ENCODE data around the gene MICAL3.
A peak's percentile ranks its signal among the peaks of the same experiment; 100 is the strongest.

Gene MICAL3

DNA sequence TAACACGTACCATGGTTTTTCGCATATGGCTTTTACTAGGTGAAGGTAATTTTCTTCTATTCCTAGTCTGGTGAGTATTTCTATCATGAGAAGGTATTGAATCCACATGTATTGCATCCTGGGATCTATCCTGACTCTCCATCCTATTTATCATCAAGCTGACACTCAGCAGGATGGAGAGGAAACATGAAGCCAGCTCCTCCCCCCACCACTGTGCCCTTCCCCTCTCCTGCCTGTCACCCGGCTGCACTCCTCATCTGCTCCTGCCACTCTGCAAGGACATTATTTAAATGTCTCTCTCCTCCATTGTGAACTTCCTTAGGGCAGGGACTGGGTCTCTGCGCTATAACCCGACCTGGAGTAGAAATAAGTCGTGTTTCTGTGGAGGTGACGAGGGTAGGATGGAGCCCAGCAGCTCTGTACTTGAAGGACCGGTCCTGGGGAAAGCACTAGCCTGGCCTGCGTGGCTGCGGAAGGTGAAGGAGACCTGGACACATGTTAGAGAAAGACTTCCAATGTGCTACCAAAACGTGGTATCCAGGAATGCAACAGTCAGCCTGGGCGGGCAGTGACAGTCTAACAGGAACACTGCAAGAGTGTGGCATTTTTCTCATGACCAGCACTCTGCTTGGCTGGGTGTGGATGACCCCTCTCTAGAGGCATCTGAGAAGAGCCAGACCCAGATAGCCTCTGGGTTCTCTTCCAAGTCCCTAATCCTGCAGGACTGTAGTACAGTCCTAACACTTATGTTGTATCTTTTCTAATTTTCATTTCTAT, 111.2 kb downstream of the MICAL3 start:
- DNase-seq, result no peak

- no peak for DNase-seq
Observed at GRCh38 chr22:17911887-17912286, 112.5 kb downstream of the MICAL3 start.

GRCh38 chr22:17911312-17911705, 113.1 kb downstream of the MICAL3 start:
- DNase-seq, result no peak

- peak; percentile 78 for DNase-seq
Observed at GRCh38 chr22:17910561-17911311, 113.6 kb downstream of the MICAL3 start.

- DNase-seq, result no peak
Observed at GRCh38 chr22:17907748-17908051, 116.7 kb downstream of the MICAL3 start.

DNA sequence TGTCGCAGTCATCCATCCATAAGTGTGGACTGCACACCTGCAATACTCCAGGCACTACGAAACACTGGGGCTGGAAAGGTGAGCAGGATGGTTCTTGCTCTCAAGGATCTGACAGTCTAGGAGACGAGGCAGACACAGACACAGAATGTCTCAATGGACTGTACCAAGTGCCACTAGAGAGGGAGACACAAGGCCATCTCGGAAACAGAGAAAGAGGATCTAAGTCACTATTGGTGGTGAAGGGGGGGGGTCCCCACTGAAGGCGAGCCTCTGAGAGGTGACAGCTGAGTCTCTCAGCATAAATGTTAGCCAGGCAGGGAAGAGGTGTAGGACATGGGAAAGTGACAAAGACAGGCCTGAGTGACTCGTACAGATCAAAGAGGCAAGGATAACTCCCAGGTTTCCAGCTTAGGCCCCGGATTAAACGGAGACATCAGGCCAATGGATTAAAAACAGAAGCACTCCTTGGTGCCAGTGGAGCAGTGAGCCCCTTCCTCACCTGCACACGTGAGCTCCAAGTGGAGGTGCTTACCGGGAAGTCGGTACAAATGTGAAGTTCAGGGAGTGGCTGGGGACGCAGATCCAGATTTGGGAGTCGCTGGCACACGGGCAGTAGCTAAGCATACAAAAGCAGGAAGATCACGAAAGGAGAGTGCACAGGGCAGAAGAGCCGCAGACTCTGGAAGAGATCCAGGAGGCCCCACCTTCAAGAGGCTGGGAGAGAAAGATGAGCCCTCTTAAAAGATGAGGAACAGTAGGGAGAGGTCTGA, 117.2 kb downstream of the MICAL3 start:
- DNase-seq, result no peak

- no peak for DNase-seq
Observed at GRCh38 chr22:17905445-17905844, 118.9 kb downstream of the MICAL3 start.

DNA sequence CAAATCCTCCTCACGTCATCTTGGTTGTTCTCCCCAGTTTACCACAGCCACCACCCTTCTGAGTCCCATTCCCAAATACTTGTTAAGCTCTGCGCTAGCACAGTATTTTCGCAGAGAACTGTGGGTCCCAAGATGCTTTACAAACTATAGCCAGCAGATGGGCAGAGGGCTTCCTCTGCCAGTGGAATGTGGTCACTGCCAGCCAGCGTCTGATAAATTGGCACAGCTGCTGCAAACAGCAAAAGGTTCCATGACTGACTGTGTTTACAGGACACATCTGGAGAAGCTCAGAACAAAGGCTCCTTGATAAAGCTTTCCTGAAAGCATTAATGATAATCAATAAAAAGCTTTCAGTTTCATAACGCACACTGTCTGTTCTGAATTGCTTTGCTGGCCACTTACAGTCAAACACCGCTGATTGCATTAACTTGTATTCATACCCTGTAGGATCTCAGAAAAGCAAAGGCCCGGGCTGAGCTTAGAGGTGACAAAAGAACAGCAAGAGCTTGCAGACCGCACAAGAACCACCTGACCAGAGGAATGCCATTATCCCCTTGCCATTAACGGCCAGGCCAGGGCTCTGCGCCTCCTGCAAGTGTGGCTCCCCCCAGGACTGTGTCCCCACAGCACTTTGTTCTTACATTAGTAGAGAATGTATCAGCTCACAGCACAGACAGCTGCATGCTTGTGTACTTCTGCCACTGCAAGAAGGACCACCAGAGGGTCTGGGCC, 120.6 kb downstream of the MICAL3 start:
- DNase-seq, result no peak

- no peak for DNase-seq
Observed at GRCh38 chr22:17902960-17903359, 121.4 kb downstream of the MICAL3 start.

DNA sequence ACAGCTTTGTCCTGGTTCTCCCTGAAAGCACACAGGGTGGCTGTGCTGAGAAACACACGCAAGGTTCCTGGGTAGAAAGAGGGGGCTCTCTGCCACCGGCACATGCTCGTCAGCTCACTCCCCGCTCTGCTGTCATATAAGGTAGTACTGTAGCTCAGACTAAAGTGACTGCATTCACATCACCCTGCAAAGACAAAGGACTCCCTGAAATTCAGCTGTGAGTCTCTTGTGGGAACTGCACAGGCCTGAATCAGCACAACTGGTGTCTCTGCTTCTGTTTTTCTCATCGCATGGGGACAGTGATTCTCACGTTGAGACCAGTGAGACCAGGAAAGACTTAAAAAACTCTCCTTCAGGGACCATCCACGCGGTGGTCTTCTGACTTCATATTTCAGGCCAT, 126.0 kb downstream of the MICAL3 start:
- no peak for DNase-seq

DNA sequence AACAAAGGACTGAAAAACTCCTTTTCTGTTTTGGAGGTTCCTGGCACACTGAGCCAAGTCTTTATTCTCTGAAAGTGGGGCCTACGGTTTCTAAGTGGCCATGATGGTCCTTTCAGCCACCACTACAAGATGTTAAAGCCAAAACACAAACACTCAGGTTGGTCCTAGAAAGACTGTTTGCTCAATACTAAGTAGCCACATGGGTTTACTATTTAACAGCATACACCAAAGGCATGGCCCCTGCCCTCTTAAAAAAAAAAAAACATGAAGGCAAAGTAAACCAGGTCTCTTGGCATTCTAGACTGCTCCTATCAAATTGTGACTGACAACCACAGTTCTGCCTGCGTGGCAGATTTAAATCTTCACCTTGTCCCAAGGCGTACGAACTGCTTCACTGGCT, 126.5 kb downstream of the MICAL3 start:
- no peak for DNase-seq

DNA sequence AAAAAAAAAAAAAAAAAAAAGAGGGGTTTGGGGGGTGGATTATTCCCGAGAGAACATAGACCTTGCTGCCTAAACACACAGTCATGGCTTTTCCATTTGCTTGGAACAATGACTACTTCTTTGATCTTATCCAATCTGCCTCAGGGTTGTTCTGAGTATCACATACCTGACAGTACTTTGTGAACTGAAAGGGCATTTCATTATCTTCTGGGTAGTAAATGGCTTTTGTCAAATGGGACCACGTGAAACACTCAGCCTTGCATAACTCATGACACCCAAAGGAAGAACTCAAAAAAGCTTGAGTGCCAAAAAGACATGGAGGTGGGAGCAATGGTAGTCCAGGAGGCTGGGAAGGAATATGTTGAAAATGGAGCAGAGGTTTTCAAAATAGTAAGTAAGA, 126.9 kb downstream of the MICAL3 start:
- DNase-seq, result no peak

DNA sequence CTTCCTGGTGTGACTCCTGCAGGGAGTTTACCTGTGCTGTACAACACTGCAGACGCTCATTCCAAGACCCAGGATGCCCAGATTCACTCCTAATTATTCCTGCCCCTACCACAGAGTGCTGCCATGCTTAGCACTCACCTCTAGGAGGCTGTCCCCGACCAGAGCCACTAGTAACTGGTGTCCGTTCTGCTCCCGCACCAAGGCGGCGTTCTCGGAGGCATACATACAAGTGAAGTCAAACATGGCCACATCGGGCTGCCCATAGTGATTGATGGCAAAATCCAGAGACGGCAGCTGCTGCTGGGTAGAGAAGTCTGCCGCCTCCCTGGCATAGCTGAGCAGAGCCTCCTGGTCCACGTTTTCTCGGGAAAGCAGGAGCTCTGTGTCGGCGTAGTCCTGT, 127.8 kb downstream of the MICAL3 start:
- DNase-seq, result no peak

DNA sequence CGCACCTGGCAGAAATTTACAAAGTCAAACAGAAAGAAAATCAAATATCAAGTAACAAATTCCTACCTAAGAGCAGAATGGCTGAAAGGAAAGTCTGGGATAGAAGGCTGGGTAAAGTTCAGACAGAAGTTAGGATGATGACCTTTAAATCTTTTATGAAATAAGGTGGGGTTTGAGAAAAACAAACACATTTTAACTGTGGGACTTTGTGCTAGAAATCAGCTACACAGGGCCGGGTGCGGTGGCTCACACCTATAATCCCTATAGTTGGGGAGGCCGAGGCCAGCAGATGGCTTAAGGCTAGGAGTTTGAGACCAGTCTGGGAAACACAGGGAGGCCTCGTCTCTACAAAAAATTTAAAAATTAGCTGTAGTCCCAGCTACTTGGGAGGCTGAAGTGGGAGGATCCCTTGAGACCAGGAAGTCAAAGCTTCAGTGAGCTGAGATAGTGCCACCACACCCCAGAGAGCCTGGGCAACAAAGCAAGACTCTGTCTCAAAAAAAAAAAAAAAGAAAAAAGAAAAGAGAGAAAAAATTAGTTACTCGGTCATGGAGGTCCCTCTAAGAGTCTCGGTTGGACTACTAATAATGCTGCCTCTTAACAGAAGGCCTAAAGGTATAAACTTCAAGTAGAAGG, 130.3 kb downstream of the MICAL3 start:
- no peak for DNase-seq

DNA sequence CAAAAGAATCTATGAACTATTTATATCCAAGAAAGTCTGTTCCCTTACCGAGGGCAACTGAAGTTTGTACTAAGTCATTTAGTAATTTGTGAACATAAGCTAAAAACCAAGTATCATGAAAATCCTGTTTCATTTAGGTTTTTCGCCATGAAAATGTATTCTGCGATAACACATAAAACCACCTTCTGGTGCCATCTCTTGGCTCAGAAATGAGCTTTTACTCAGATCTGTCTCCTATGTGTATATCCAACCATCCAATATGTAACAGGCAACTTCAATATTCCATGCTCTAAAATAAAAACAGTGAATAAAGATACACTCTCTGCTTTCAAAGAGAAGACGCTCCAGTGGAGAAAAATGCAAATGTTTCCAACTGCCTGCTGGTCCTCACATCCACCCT, 132.0 kb downstream of the MICAL3 start:
- no peak for DNase-seq

GRCh38 chr22:17891481-17892167, 132.7 kb downstream of the MICAL3 start:
- no peak for DNase-seq

GRCh38 chr22:17890892-17891291, 133.5 kb downstream of the MICAL3 start:
- no peak for DNase-seq

DNA sequence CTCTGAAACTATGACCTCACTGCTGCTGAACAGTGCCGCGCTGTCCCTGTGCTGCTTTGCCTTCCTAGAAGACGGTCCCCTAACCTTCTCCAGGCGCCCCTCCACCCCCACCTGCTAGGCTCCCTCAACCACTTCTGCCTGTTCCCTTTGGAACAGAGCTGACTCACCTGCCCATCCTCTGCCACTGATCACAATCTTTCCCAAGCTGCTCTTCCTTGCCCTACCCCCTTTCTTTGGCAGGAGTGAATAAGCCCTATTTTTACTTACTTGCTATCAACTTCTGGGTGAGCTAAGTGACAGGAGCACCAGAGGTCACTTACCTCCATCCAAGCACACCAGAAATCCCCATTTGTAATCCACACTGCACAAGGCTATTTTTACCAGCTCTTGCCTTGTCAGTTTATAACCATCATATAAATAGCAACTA, 134.1 kb downstream of the MICAL3 start:
- no peak for DNase-seq

DNA sequence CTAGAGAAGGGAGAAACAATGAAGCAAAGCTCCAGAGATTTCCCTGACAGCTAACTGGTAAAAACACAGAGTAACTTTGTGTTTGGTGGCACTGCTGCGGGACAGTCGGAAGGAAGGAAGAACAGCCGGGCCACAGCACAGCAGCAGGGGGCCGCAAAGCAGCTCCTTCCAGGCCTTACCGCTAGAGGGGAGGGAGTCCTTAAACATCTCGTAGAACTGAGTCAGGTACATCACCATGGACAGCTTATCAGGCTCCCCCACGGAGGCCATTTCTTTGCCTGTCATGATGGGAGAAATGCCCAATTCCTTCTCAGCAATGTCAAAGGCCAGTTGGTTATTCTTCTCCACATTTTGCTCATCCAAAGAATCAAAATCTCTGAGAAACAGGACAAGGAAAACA, 135.5 kb downstream of the MICAL3 start:
- DNase-seq, result peak; percentile 14

DNA sequence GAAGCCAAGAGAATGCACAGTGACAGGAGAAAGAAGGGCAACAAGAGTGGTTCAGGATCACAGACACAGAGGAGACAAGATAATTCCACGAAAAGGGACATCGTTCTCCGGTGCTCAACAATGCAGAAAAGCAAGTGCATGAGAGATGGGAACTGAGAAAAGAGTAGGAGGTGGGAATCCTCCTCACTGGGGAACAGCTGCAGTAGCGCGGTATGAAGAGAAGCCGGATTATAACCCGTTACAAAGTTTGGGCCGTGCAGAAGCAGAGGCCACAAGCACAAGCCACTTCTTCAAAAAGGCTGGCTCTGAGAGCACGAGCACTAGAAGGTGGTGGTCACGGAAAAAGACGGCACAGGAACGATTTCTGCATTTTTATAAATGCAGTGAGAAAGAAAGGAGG, 135.9 kb downstream of the MICAL3 start:
- DNase-seq, result no peak

DNA sequence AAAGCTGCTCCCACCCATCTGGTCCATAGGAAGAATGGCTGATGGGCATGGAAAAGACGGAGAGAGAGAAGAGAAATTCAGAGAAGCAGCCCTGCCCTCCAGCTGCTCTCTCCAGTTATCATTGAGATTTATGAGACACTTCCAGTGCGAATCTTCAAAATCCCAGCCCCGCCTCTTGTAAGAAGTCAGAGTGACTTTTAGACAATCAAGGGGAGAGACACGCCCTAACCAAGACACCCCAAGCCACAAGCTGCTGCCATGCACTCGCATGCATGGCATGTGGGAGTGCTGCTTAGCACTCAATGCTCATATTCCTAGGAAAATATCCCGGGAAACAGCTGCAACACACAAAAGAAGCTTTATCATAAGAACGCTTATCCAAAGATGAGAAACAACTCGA, 139.5 kb downstream of the MICAL3 start:
- DNase-seq, result no peak

DNA sequence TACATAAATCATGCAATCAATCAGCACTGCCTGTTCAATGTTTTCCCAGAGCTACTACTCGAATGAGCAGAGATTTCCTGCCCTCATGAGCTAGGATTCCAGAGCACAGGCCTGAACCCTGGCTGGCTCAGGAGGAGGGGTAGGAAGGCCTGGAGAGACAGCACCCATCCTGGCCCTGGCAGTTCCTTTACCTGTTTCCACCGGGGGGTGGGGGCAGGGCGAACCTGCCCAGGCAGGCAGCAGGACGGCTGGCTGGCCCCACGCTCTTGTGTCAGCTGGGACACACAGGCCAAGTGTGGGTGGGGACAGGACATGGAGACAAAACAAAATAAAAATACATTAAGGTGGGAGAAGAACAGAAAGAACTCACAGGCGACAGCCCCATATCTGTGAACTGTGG, 140.3 kb downstream of the MICAL3 start:
- DNase-seq, result no peak
